Transverse colon (tissue), 4 donors: ENCODE measurements around the gene SLC25A29. TPM values are rescaled to one million over a fixed set of nuclear protein-coding genes. Genes with fewer than 3 reads are reported as not detected.

Experiments used
- DNase-seq: peaks from one replicate; pipeline ENCODE4 v3.0.0-alpha.2; 2019
- H3K27ac ChIP-seq, 4 donors: fragments of 200-600 bp; sonication (generic); 2 replicates each; pipeline ENCODE4 v1.5.1; 2016 to 2018; ENCODE audit warnings: inconsistent platforms in 4 of 4
- H3K27me3 ChIP-seq: fragments of 200-600 bp; sonication (generic); 2 replicates; pipeline ENCODE4 v1.5.1; 2017; ENCODE audit warnings: inconsistent platforms
- H3K36me3 ChIP-seq, 4 donors: fragments of 200-600 bp; sonication (generic); 2 replicates each; pipeline ENCODE4 v1.5.1; 2017 to 2019; ENCODE audit warnings: inconsistent platforms in 4 of 4
- H3K4me1 ChIP-seq, 4 donors: fragments of 200-600 bp; sonication (generic); 2 replicates each; pipeline ENCODE4 v1.5.1; 2017 to 2020; ENCODE audit warnings: inconsistent platforms in 4 of 4
- H3K4me3 ChIP-seq, 4 donors: fragments of 200-600 bp; sonication (generic); 1 replicate in 1 of 4; 2 replicates in 3 of 4; pipeline versions ENCODE4 v1.5.1 to v1.6.1; 2017 to 2019; ENCODE audit warnings: inconsistent platforms in 4 of 4
- H3K9me3 ChIP-seq, 2 donors: fragments of 200-600 bp; sonication (generic); 2 replicates each; pipeline ENCODE4 v1.5.1; 2017 to 2019; ENCODE audit warnings: inconsistent platforms in 2 of 2
- EP300 ChIP-seq: sonication (generic); formaldehyde crosslinking; IDR thresholded peaks from one replicate; pipeline ENCODE4 v1.6.1; 2017; ENCODE audit warnings: antibody characterized with exemption, low read depth
- POLR2A ChIP-seq: fragments of 450-650 bp; IDR thresholded peaks from one replicate; pipeline ENCODE4 v1.6.1; 2016; ENCODE audit warnings: antibody characterized with exemption, mild to moderate bottlenecking, moderate library complexity
- POLR2AphosphoS5 ChIP-seq, 3 donors: sonication (generic); formaldehyde crosslinking; IDR thresholded peaks; one replicate each; pipeline ENCODE4 v1.6.1; 2016; ENCODE audit warnings: antibody characterized with exemption in 3 of 3
- WGBS, 2 donors: methylation state at CpG; one replicate each; pipeline ENCODE4 v1.1.5; 2018; ENCODE audit warnings: low coverage in 1 of 2; 5-methylcytosine and 5-hydroxymethylcytosine counted together
- in situ Hi-C, 4 donors: fragments of 200-750 bp; cut with MboI; loops; one replicate each; pipeline versions ENCODE4 v1.15.0 to v1.15.1; 2017; ENCODE audit warnings: low sequenced_read_pairs in 3 of 4, low pct_ligation_motif_present in 1 of 4, low pct_unique_long_range_greater_than_20kb in 1 of 4
- intact Hi-C: fragments of 100-400 bp; cut with DNase I; formaldehyde crosslinking; loops from one replicate; pipeline ENCODE4 v1.15.1; 2023; ENCODE audit warnings: low total_unique reads
- total RNA-seq, 4 donors: library from RNA; depleted of rRNA; stranded (reverse); fragments of >200 nt; gene quantifications; one replicate each; pipeline ENCODE4 v1.1.0, GENCODE V29; 2016
- TF ChIP-seq, protein P1 (sequence below), 5 experiments: fragments of 200-600 bp in 3 of 5; fragments of 450-650 bp in 2 of 5; sonication (generic) in 3 of 5; IDR thresholded peaks; 1 replicate in 2 of 5; 2 replicates in 3 of 5; pipeline ENCODE4 v1.5.1; 2016 to 2017; ENCODE audit warnings: antibody characterized with exemption in 5 of 5, inconsistent platforms in 3 of 5, mild to moderate bottlenecking in 2 of 5, moderate library complexity in 1 of 5

The SLC25A29 gene
- total RNA-seq, 4 donors from 2014 or later, result 16.8 to 62.7 (median 19.7) TPM

DNA sequence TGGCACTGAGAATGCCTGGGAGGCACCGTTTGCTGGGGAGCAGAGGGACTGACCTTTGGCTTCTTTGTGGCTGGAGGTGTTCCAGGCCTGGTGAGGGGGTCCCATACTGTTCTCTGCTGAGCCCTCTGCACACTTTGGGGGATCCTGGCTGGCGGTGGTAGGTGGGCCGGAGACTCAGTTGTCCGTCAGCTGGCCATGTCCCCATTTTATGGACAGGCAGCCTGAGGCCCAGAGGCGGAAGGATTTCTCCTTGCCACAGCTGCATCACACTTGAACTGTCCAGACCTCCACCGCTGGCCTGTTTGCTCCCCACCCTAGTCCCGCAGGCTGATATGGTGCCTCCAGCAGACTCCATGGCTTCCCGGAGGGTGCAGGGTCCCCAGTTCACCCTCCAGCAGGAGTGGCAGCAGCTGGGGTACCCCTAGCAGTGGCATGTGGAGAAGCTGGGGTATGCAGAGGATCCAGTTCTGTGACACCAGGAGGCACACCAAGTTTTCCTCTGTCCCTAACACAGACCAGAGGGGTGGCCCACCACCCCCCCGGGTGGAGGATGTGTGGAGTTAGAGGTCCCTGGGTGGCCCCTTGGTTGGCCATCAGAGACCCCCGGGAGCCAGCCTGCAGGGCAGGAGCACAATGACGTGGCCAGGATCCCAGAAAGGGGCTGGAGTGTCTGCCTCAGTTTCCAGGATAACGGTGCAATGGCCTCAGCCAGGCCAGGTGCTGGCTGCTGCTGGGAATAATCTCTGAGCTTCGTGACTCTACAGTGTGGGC lies 14.8 kb downstream of the SLC25A29 start:
- no peak overlapping the region for H3K4me3 ChIP-seq
- WGBS, 2 donors, result 93% methylated on average over 11 of the region's 13 CpGs; no CpG with 5 or more reads in 1 of the 2 donors
- in situ Hi-C loops, result no loop called here
- H3K9me3 ChIP-seq, result no peaks in the 10 kb centered on the region
- TF ChIP-seq, protein P1, sequence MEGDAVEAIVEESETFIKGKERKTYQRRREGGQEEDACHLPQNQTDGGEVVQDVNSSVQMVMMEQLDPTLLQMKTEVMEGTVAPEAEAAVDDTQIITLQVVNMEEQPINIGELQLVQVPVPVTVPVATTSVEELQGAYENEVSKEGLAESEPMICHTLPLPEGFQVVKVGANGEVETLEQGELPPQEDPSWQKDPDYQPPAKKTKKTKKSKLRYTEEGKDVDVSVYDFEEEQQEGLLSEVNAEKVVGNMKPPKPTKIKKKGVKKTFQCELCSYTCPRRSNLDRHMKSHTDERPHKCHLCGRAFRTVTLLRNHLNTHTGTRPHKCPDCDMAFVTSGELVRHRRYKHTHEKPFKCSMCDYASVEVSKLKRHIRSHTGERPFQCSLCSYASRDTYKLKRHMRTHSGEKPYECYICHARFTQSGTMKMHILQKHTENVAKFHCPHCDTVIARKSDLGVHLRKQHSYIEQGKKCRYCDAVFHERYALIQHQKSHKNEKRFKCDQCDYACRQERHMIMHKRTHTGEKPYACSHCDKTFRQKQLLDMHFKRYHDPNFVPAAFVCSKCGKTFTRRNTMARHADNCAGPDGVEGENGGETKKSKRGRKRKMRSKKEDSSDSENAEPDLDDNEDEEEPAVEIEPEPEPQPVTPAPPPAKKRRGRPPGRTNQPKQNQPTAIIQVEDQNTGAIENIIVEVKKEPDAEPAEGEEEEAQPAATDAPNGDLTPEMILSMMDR (IDR thresholded peaks at IDR 0.05), result no peak
- TF ChIP-seq POLR2A, result no peak
- no peak for TF ChIP-seq POLR2AphosphoS5 (IDR thresholded peaks at IDR 0.05)
- no peak for TF ChIP-seq EP300
- H3K27ac ChIP-seq, result no peak overlapping the region
- H3K27me3 ChIP-seq, result no peaks in the 10 kb centered on the region
- intact Hi-C loops, result no loop called here
- H3K36me3 ChIP-seq, result no peaks in the 10 kb centered on the region
- peak; percentile 4 for DNase-seq
- H3K4me1 ChIP-seq, result peaks cover 0 to 2% (median under 1%) of the 10 kb centered on the region in 4 donors

DNA sequence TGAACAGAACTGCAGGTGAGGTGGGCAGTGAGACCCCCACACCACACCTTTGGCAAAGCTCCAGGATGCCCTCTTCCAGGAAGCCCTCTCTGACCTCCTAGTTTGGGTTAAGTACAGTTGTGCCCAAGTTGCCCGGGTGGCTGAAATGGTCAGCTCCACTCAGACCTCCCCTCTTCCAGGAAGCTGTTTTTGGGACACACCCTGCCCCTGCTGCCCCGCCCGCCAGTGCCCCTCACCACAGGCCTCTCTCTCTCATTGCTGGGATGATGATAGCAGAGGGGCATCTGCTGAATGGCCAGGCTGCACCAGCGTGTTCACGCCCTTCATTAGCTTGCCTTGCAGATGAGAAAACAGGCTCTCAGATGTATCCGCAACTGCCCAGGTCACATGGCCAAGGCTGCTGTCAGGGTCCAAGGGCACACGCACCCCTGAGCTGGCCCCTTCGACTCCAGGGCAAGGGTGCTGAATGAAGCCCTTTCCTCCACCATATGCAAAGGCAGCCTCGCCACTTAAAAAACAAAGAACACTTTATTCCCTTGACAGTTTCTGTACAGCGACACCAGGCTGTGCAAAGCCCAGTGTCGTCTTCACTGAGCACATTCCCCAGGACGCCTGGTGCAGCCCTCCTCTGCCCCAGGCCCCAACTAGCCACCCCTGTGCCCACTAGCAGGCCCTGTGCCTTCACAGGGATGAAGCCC lies 15.5 kb downstream of the SLC25A29 start:
- Histone ChIP-seq H3K4me3 (no peak overlapping the region), H3K27ac (no peak overlapping the region), H3K27me3 (no peaks in the 10 kb centered on the region), H3K9me3 (no peaks in the 10 kb centered on the region), H3K4me1 (peaks cover 0 to 4% (median 3%) of the 10 kb centered on the region in 4 donors), H3K36me3 (no peaks in the 10 kb centered on the region)
- no peak for DNase-seq
- TF ChIP-seq POLR2AphosphoS5 (IDR thresholded peaks at IDR 0.05) (no peak), POLR2A (no peak), EP300 (no peak)
- TF ChIP-seq, protein P1 (IDR thresholded peaks at IDR 0.05), result no peak
- in situ Hi-C loops (no loop called here), intact Hi-C loops (no loop called here)
- 83% methylated on average over 12 of the region's 12 CpGs; no CpG with 5 or more reads in 1 of the 2 donors for WGBS, 2 donors

DNA sequence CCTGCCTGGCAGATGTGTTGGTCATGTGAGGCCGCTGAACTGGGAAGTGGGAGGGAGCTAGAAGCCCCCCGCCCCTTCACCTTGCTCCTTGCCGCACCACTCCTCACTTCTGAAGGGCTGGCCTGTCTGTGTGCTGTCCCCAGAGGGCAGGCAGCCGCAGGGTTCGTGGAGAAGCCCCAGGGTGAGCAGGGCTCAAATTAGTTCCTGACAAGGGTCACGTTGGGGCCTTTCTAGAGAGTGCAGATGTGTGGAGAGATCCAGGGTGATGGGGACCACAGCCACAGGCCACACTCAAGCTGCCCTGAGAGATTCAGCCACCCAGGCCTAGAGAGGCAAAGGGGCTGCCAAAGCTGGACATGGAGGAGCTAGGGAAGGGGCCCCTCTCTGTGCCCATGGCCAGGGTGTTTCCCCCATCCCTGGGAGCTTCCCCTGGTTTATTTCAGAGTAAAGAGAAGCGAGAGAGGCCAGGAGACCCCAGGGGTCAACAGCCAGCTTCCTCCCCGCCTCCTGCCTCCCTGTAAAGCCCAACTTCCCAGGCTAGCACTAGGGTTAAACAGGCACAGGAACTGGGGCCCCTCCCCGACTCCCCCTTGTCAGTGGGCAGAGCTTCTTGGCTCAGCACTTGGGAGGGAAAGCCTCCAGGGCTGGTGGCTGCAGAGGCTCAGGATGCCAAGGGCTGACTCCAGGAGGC lies 16.2 kb downstream of the SLC25A29 start:
- in situ Hi-C loops (no loop called here), intact Hi-C loops (no loop called here)
- no peaks in the 10 kb centered on the region for H3K9me3 ChIP-seq
- H3K4me1 ChIP-seq, result peaks cover 0 to 8% (median 6%) of the 10 kb centered on the region in 4 donors
- H3K36me3 ChIP-seq, result no peaks in the 10 kb centered on the region
- H3K27me3 ChIP-seq, result no peaks in the 10 kb centered on the region
- H3K27ac ChIP-seq, result no peak overlapping the region
- 84% methylated on average over 9 of the region's 9 CpGs; no CpG with 5 or more reads in 1 of the 2 donors for WGBS, 2 donors
- TF ChIP-seq, protein P1 (IDR thresholded peaks at IDR 0.05), result no peak
- TF ChIP-seq POLR2A (no peak), POLR2AphosphoS5 (IDR thresholded peaks at IDR 0.05) (no peak), EP300 (no peak)
- no peak overlapping the region for H3K4me3 ChIP-seq
- DNase-seq, result peak; percentile 7
